Upper lobe of left lung (tissue), 6 donors: Measurements from ENCODE around the gene COX7B2. TPM values are rescaled to one million over a fixed set of nuclear protein-coding genes. Genes with fewer than 3 reads are reported as not detected.
A peak's percentile ranks its signal among the peaks of the same experiment; 100 is the strongest.

Experiments
- ATAC-seq, 2 donors: fragments of 200-7000 bp; cut with Tn5 transposase; one replicate each; pipeline ENCODE4 v1.9.1; 2022; ENCODE audit warnings: mild to moderate bottlenecking in 2 of 2, moderate library complexity in 2 of 2; ENCODE audit not compliant: low FRiP score in 2 of 2
- DNase-seq, 2 donors: peaks; one replicate each; pipeline ENCODE4 v3.0.0-alpha.2; 2019 to 2020
- H3K27ac ChIP-seq, 4 donors: fragments of 200-600 bp; sonication (generic); one replicate each; pipeline ENCODE4 v1.5.1; 2016 to 2019
- H3K27me3 ChIP-seq, 4 donors: fragments of 200-600 bp; sonication (generic); one replicate each; pipeline ENCODE4 v1.5.1; 2017 to 2019
- H3K36me3 ChIP-seq, 4 donors: fragments of 200-600 bp; sonication (generic); one replicate each; pipeline ENCODE4 v1.5.1; 2016 to 2019
- H3K4me1 ChIP-seq, 4 donors: fragments of 200-600 bp; sonication (generic); one replicate each; pipeline ENCODE4 v1.5.1; 2018 to 2019
- H3K4me3 ChIP-seq, 4 donors: fragments of 200-600 bp; sonication (generic); one replicate each; pipeline ENCODE4 v1.5.1; 2017 to 2019; ENCODE audit warnings: mild to moderate bottlenecking in 2 of 4, moderate library complexity in 1 of 4
- H3K9me3 ChIP-seq, 4 donors: fragments of 200-600 bp; sonication (generic); one replicate each; pipeline ENCODE4 v1.5.1; 2018 to 2019
- CTCF ChIP-seq, 6 experiments: fragments of 450-650 bp in 4 of 6; fragments of 200-600 bp in 2 of 6; sonication (generic) in 2 of 6; IDR thresholded peaks; one replicate each; pipeline ENCODE4 v1.5.1; 2016 to 2019; ENCODE audit warnings: antibody characterized with exemption in 6 of 6
- EP300 ChIP-seq, 4 donors: sonication (generic); formaldehyde crosslinking; IDR thresholded peaks; one replicate each; pipeline ENCODE4 v1.5.1; 2017; ENCODE audit warnings: antibody characterized with exemption in 4 of 4, control low read depth in 2 of 4
- POLR2A ChIP-seq, 4 donors: fragments of 450-650 bp; IDR thresholded peaks; one replicate each; pipeline ENCODE4 v1.5.1; 2016 to 2017; ENCODE audit warnings: antibody characterized with exemption in 4 of 4, mild to moderate bottlenecking in 2 of 4
- POLR2AphosphoS5 ChIP-seq, 2 donors: sonication (generic); formaldehyde crosslinking; IDR thresholded peaks; one replicate each; pipeline ENCODE4 v1.5.1; 2017; ENCODE audit warnings: antibody characterized with exemption in 2 of 2
- WGBS, 2 donors: methylation state at CpG; one replicate each; pipeline ENCODE4 v1.1.5; 2017 to 2018; 5-methylcytosine and 5-hydroxymethylcytosine counted together
- total RNA-seq, 6 donors: library from RNA; depleted of rRNA in 4 of 6; stranded (reverse); fragments of >200 nt in 4 of 6; gene quantifications; one replicate each; pipeline versions ENCODE4 v1.1.0 to v1.2.1, GENCODE V29; 2016 to 2021
- donor health status: DM: no; HTN: no; CAD: no; lungs with moderate emphysema.
- donor health status: DM: no; HTN: yes; CAD: no; lungs with severe emphysema.

Gene COX7B2
- total RNA-seq, 6 donors from 2014 or later: not detected

DNA sequence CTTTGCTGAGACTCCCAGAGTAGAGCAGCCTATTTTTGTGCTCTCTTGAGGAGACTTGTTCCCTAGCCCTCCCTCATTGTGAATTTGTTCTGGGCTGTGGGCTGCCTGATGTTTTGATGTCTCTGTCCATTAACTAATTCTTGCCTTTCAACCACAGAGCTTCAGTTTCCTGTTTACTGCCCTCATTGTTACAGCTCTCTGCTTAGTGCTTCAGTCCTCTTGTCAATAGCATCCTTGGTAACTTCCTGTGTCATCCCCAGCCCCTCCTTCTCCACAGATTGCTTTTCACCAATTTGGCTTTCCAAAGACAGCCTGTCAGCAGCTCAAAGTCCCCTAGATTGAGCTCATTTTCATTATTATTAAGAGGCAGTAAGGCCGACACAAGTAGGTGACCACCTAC is 69.9 kb downstream of the COX7B2 start:
- Histone ChIP-seq H3K4me1 (no peaks in the 10 kb centered on the region), H3K4me3 (no peak overlapping the region), H3K9me3 (no peaks in the 10 kb centered on the region), H3K36me3 (no peaks in the 10 kb centered on the region), H3K27me3 (no peaks in the 10 kb centered on the region), H3K27ac (no peak overlapping the region)
- 47 to 67% methylated on average over 1 of the region's 1 CpG for WGBS, 2 donors
- ATAC-seq: no peak
- TF ChIP-seq EP300 (IDR thresholded peaks at IDR 0.05): no peak
- TF ChIP-seq CTCF (IDR thresholded peaks at IDR 0.05): no peak
- no peak for DNase-seq

- no peak overlapping the region for H3K27ac ChIP-seq
- H3K4me3 ChIP-seq: no peak overlapping the region
- no peaks in the 10 kb centered on the region for H3K27me3 ChIP-seq
- H3K36me3 ChIP-seq: no peaks in the 10 kb centered on the region
- DNase-seq: no peak
- H3K9me3 ChIP-seq: no peaks in the 10 kb centered on the region
- ATAC-seq: no peak
- no peaks in the 10 kb centered on the region for H3K4me1 ChIP-seq
- WGBS, 2 donors: 48 to 52% methylated on average over 2 of the region's 2 CpGs
- TF ChIP-seq POLR2AphosphoS5 (IDR thresholded peaks at IDR 0.05) (no peak), POLR2A (IDR thresholded peaks at IDR 0.05) (no peak), CTCF (IDR thresholded peaks at IDR 0.05) (no peak), EP300 (IDR thresholded peaks at IDR 0.05) (no peak)
These were observed 71.4 kb downstream of the COX7B2 start for GRCh38 chr4:46837639-46838038.

GRCh38 chr4:46836584-46836983 is 72.5 kb downstream of the COX7B2 start:
- Histone ChIP-seq H3K36me3 (no peaks in the 10 kb centered on the region), H3K27me3 (no peaks in the 10 kb centered on the region), H3K4me3 (no peak overlapping the region), H3K4me1 (no peaks in the 10 kb centered on the region), H3K27ac (no peak overlapping the region), H3K9me3 (no peaks in the 10 kb centered on the region)
- TF ChIP-seq CTCF (IDR thresholded peaks at IDR 0.05) (no peak), EP300 (IDR thresholded peaks at IDR 0.05) (no peak), POLR2AphosphoS5 (IDR thresholded peaks at IDR 0.05) (no peak), POLR2A (IDR thresholded peaks at IDR 0.05) (no peak)
- DNase-seq (no peak), ATAC-seq (no peak)
- 92 to 95% methylated on average over 4 of the region's 4 CpGs for WGBS, 2 donors

GRCh38 chr4:46830971-46831454 is 78.0 kb downstream of the COX7B2 start:
- no peak for TF ChIP-seq POLR2AphosphoS5 (IDR thresholded peaks at IDR 0.05)
- Histone ChIP-seq H3K9me3 (no peaks in the 10 kb centered on the region), H3K27me3 (no peaks in the 10 kb centered on the region), H3K4me1 (no peaks in the 10 kb centered on the region), H3K27ac (no peak overlapping the region), H3K36me3 (no peaks in the 10 kb centered on the region), H3K4me3 (no peak overlapping the region)
- 87 to 96% methylated on average over 10 to 17 of the region's 24 CpGs for WGBS, 2 donors
- DNase-seq (peak in 1 of 2 donors; percentile 71), ATAC-seq (no peak)

DNA sequence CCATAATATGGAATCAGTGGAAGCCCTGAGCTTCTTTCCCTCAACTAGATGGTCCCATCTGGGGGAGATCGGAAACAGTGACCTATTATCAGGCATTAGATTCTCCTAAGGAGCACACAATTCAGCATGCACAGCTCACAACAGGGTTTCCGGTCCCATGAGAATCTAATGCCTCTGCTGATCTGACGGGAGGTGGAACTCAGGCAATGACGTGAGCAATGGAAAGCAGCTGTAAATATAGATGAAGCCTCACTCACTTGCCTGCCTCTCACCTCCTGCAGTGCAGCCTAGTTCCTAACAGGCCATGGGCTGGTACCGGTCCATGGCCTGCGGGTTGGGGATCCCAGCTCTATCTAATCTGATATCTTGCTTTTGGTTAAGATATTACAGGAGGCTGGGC is 88.9 kb downstream of the COX7B2 start:
- Histone ChIP-seq H3K4me3 (no peak overlapping the region), H3K27me3 (no peaks in the 10 kb centered on the region), H3K4me1 (no peaks in the 10 kb centered on the region), H3K9me3 (peaks cover 0 to 3% (median 0%) of the 10 kb centered on the region in 4 donors), H3K36me3 (no peaks in the 10 kb centered on the region), H3K27ac (no peak overlapping the region)
- DNase-seq: no peak
- TF ChIP-seq CTCF (IDR thresholded peaks at IDR 0.05) (no peak), EP300 (IDR thresholded peaks at IDR 0.05) (no peak), POLR2AphosphoS5 (IDR thresholded peaks at IDR 0.05) (no peak), POLR2A (IDR thresholded peaks at IDR 0.05) (no peak)
- WGBS, 2 donors: 89 to 93% methylated on average over 6 of the region's 6 CpGs
- no peak for ATAC-seq
